GM13977 (cell line): ENCODE data around the gene UBAC1.
A peak's percentile ranks its signal among the peaks of the same experiment; 100 is the strongest.

ENCODE experiments used
- DNase-seq: peaks from one replicate; pipeline ENCODE4 v3.0.0; 2012; ENCODE audit warnings: low spot score
- CTCF ChIP-seq: IDR thresholded peaks from 2 replicates; pipeline ENCODE4 v1.5.1; 2012; ENCODE audit warnings: mild to moderate bottlenecking, control low read depth; ENCODE audit not compliant: insufficient read depth; ENCODE audit errors: extremely low read depth, missing control alignments
- in situ Hi-C: fragments of 300-500 bp; cut with MboI; formaldehyde crosslinking; loops from one replicate; pipeline ENCODE4 v1.12.0; 2022; ENCODE audit warnings: low sequenced_read_pairs, low pct_unique_long_range_greater_than_20kb, mixed read lengths, inconsistent platforms; ENCODE audit not compliant: unreplicated experiment

UBAC1 gene

GRCh38 chr9:135926402-135927194 is 34.6 kb downstream of the UBAC1 start:
- in situ Hi-C loops: no loop called here
- TF ChIP-seq CTCF: no peak
- DNase-seq: no peak

GRCh38 chr9:135925496-135926133 is 35.6 kb downstream of the UBAC1 start:
- in situ Hi-C loops: no loop called here
- DNase-seq: peak; percentile 78
- TF ChIP-seq CTCF: no peak

GRCh38 chr9:135924628-135925338 is 36.4 kb downstream of the UBAC1 start:
- in situ Hi-C loops: no loop called here
- peak; percentile 36 for TF ChIP-seq CTCF

GRCh38 chr9:135923508-135923907 is 37.7 kb downstream of the UBAC1 start:
- in situ Hi-C loops: no loop called here
- no peak for TF ChIP-seq CTCF
- no peak for DNase-seq

More at GRCh38 chr9:135924628-135925338, 36.4 kb downstream of the UBAC1 start:
- DNase-seq: no peak

GRCh38 chr9:135921749-135922310 is 39.3 kb downstream of the UBAC1 start:
- in situ Hi-C loops: no loop called here
- DNase-seq: no peak
- no peak for TF ChIP-seq CTCF

GRCh38 chr9:135920973-135921585 is 40.1 kb downstream of the UBAC1 start:
- no peak for DNase-seq
- in situ Hi-C loops: no loop called here
- no peak for TF ChIP-seq CTCF
